ENCODE data around the gene E2F6. TPM values are rescaled to one million over a fixed set of nuclear protein-coding genes. Genes with fewer than 3 reads are reported as not detected.
"Not testable (repeated sequence)": the region's sequence is repeated elsewhere in the genome, so short reads cannot be mapped to it uniquely, and the experiment has no call there.

The E2F6 gene
- total RNA-seq, 5 donors from 2014 or later (not counting 1 experiment from before 2014, with no cell fraction given) = 4.8 to 9.5 (median 9.1) TPM

GRCh38 chr2:11405074-11405406 is 60.9 kb downstream of the E2F6 start:
- H3K4me1 ChIP-seq (ENCODE audit: control insufficient read depth in 1 of 2, extremely low read depth in 1 of 2, insufficient read depth in 2 of 2, low read length in 2 of 2); H3K9me3 Mint-ChIP-seq; H3K9me3 ChIP-seq; DNase-seq; CTCF ChIA-PET; H3K4me1 Mint-ChIP-seq; H3K36me3 Mint-ChIP-seq; H3K4me3 ChIP-seq (ENCODE audit: control insufficient read depth in 1 of 2, extremely low read depth in 1 of 2, low read length in 1 of 2); H3K36me3 ChIP-seq (ENCODE audit: control insufficient read depth in 2 of 2, extremely low read depth in 1 of 2, insufficient read depth in 1 of 2, low read length in 1 of 2); H3K27me3 Mint-ChIP-seq; H3K27ac Mint-ChIP-seq; H3K27me3 ChIP-seq (replicated peaks in 1 of 2; ENCODE audit: control insufficient read depth in 2 of 2, extremely low read depth in 1 of 2, insufficient read depth in 2 of 2, low read length in 1 of 2); H3K4me3 Mint-ChIP-seq; H3K27ac ChIP-seq (ENCODE audit: low read length); ATAC-seq (replicated peaks in 1 of 4): not testable (repeated sequence)
- POLR2A ChIA-PET = interaction anchor here in 1 of 2 donors (0.6 kb wide), 1 partner anchor 174 kb away, joined by 5 read pairs; no protein-coding TSS in a partner anchor
- WGBS (ENCODE audit: insufficient coverage) = 87% methylated on average over 5 of the region's 8 CpGs

- no peaks in the 10 kb centered on the region for H3K9me3 ChIP-seq
- H3K27me3 ChIP-seq (replicated peaks in 1 of 2; ENCODE audit: control insufficient read depth in 2 of 2, extremely low read depth in 1 of 2, insufficient read depth in 2 of 2, low read length in 1 of 2) = peaks cover 0 to 4% of the 10 kb centered on the region in 2 experiments
- POLR2A ChIA-PET = interaction anchor here in 1 of 2 donors (0.6 kb wide), 1 partner anchor 174 kb away, joined by 5 read pairs; no protein-coding TSS in a partner anchor
- DNase-seq (no peak), ATAC-seq (replicated peaks in 1 of 4) (no peak)
- H3K4me1 ChIP-seq (ENCODE audit: control insufficient read depth in 1 of 2, extremely low read depth in 1 of 2, insufficient read depth in 2 of 2, low read length in 2 of 2) = no peaks in the 10 kb centered on the region
- Mint-ChIP-seq H3K4me1 (no peaks in the 10 kb centered on the region), H3K4me3 (no peak overlapping the region), H3K27me3 (peaks cover 6% of the 10 kb centered on the region in 2 donors), H3K9me3 (no peaks in the 10 kb centered on the region), H3K27ac (no peak overlapping the region), H3K36me3 (no peaks in the 10 kb centered on the region)
- no peak overlapping the region for H3K27ac ChIP-seq (ENCODE audit: low read length)
- WGBS (ENCODE audit: insufficient coverage) = 85% methylated on average over 4 of the region's 7 CpGs
- no peaks in the 10 kb centered on the region for H3K36me3 ChIP-seq (ENCODE audit: control insufficient read depth in 2 of 2, extremely low read depth in 1 of 2, insufficient read depth in 1 of 2, low read length in 1 of 2)
- CTCF ChIA-PET = no interaction called here
- no peak overlapping the region for H3K4me3 ChIP-seq (ENCODE audit: control insufficient read depth in 1 of 2, extremely low read depth in 1 of 2, low read length in 1 of 2)
Observed at GRCh38 chr2:11404376-11405073, 61.4 kb downstream of the E2F6 start.

GRCh38 chr2:11402436-11402835 is 63.5 kb downstream of the E2F6 start:
- H3K9me3 ChIP-seq = no peaks in the 10 kb centered on the region
- no peak for ATAC-seq (replicated peaks in 1 of 4)
- no peaks in the 10 kb centered on the region for H3K4me1 ChIP-seq (ENCODE audit: control insufficient read depth in 1 of 2, extremely low read depth in 1 of 2, insufficient read depth in 2 of 2, low read length in 2 of 2)
- H3K36me3 ChIP-seq (ENCODE audit: control insufficient read depth in 2 of 2, extremely low read depth in 1 of 2, insufficient read depth in 1 of 2, low read length in 1 of 2) = no peaks in the 10 kb centered on the region
- H3K4me3 ChIP-seq (ENCODE audit: control insufficient read depth in 1 of 2, extremely low read depth in 1 of 2, low read length in 1 of 2) = no peak overlapping the region
- ChIA-PET CTCF (no interaction called here), POLR2A (no interaction called here)
- H3K27me3 ChIP-seq (replicated peaks in 1 of 2; ENCODE audit: control insufficient read depth in 2 of 2, extremely low read depth in 1 of 2, insufficient read depth in 2 of 2, low read length in 1 of 2) = peaks cover 0 to 9% of the 10 kb centered on the region in 2 experiments
- no peaks in the 10 kb centered on the region for H3K36me3 Mint-ChIP-seq
- 71% methylated on average over 1 of the region's 9 CpGs for WGBS (ENCODE audit: insufficient coverage)
- H3K27ac ChIP-seq (ENCODE audit: low read length) = no peak overlapping the region
- no peaks in the 10 kb centered on the region for H3K9me3 Mint-ChIP-seq
- H3K27ac Mint-ChIP-seq = no peak overlapping the region
- peaks cover 0 to 2% of the 10 kb centered on the region in 2 donors for H3K27me3 Mint-ChIP-seq
- no peak overlapping the region for H3K4me3 Mint-ChIP-seq
- no peak for DNase-seq
- no peaks in the 10 kb centered on the region for H3K4me1 Mint-ChIP-seq

GRCh38 chr2:11399438-11399762 is 66.6 kb downstream of the E2F6 start:
- Mint-ChIP-seq H3K27me3 (no peaks in the 10 kb centered on the region), H3K9me3 (no peaks in the 10 kb centered on the region), H3K27ac (no peak overlapping the region), H3K4me3 (no peak overlapping the region), H3K36me3 (no peaks in the 10 kb centered on the region), H3K4me1 (no peaks in the 10 kb centered on the region)
- H3K4me3 ChIP-seq (ENCODE audit: control insufficient read depth in 1 of 2, extremely low read depth in 1 of 2, low read length in 1 of 2) = no peak overlapping the region
- ChIA-PET CTCF (no interaction called here), POLR2A (no interaction called here)
- peaks cover 0 to 9% of the 10 kb centered on the region in 2 experiments for H3K27me3 ChIP-seq (replicated peaks in 1 of 2; ENCODE audit: control insufficient read depth in 2 of 2, extremely low read depth in 1 of 2, insufficient read depth in 2 of 2, low read length in 1 of 2)
- DNase-seq = no peak
- ATAC-seq (replicated peaks in 1 of 4) = no peak
- no peaks in the 10 kb centered on the region for H3K9me3 ChIP-seq
- WGBS (ENCODE audit: insufficient coverage) = 98% methylated on average over 5 of the region's 7 CpGs
- no peak overlapping the region for H3K27ac ChIP-seq (ENCODE audit: low read length)
- H3K4me1 ChIP-seq (ENCODE audit: control insufficient read depth in 1 of 2, extremely low read depth in 1 of 2, insufficient read depth in 2 of 2, low read length in 2 of 2) = no peaks in the 10 kb centered on the region
- H3K36me3 ChIP-seq (ENCODE audit: control insufficient read depth in 2 of 2, extremely low read depth in 1 of 2, insufficient read depth in 1 of 2, low read length in 1 of 2) = no peaks in the 10 kb centered on the region

GRCh38 chr2:11398750-11399437 is 67.1 kb downstream of the E2F6 start:
- Mint-ChIP-seq H3K36me3 (no peaks in the 10 kb centered on the region), H3K9me3 (no peaks in the 10 kb centered on the region), H3K27me3 (no peaks in the 10 kb centered on the region), H3K4me1 (no peaks in the 10 kb centered on the region), H3K4me3 (no peak overlapping the region), H3K27ac (no peak overlapping the region)
- Histone ChIP-seq H3K27ac (ENCODE audit: low read length) (no peak overlapping the region), H3K4me1 (ENCODE audit: control insufficient read depth in 1 of 2, extremely low read depth in 1 of 2, insufficient read depth in 2 of 2, low read length in 2 of 2) (no peaks in the 10 kb centered on the region), H3K27me3 (replicated peaks in 1 of 2; ENCODE audit: control insufficient read depth in 2 of 2, extremely low read depth in 1 of 2, insufficient read depth in 2 of 2, low read length in 1 of 2) (peaks cover 0 to 9% of the 10 kb centered on the region in 2 experiments), H3K36me3 (ENCODE audit: control insufficient read depth in 2 of 2, extremely low read depth in 1 of 2, insufficient read depth in 1 of 2, low read length in 1 of 2) (no peaks in the 10 kb centered on the region), H3K9me3 (no peaks in the 10 kb centered on the region), H3K4me3 (ENCODE audit: control insufficient read depth in 1 of 2, extremely low read depth in 1 of 2, low read length in 1 of 2) (no peak overlapping the region)
- DNase-seq = no peak
- WGBS (ENCODE audit: insufficient coverage) = 91% methylated on average over 12 of the region's 16 CpGs
- ATAC-seq (replicated peaks in 1 of 4) = no peak
- ChIA-PET POLR2A (interaction anchor here in 1 of 2 donors (0.6 kb wide), 1 partner anchor 35 kb away, joined by 8 read pairs; no protein-coding TSS in a partner anchor), CTCF (no interaction called here)

GRCh38 chr2:11397513-11397912 is 68.4 kb downstream of the E2F6 start:
- Histone ChIP-seq H3K4me3 (ENCODE audit: control insufficient read depth in 1 of 2, extremely low read depth in 1 of 2, low read length in 1 of 2) (no peak overlapping the region), H3K27ac (ENCODE audit: low read length) (no peak overlapping the region), H3K4me1 (ENCODE audit: control insufficient read depth in 1 of 2, extremely low read depth in 1 of 2, insufficient read depth in 2 of 2, low read length in 2 of 2) (no peaks in the 10 kb centered on the region), H3K27me3 (replicated peaks in 1 of 2; ENCODE audit: control insufficient read depth in 2 of 2, extremely low read depth in 1 of 2, insufficient read depth in 2 of 2, low read length in 1 of 2) (peaks cover 0 to 9% of the 10 kb centered on the region in 2 experiments), H3K9me3 (no peaks in the 10 kb centered on the region), H3K36me3 (ENCODE audit: control insufficient read depth in 2 of 2, extremely low read depth in 1 of 2, insufficient read depth in 1 of 2, low read length in 1 of 2) (no peaks in the 10 kb centered on the region)
- H3K36me3 Mint-ChIP-seq = no peaks in the 10 kb centered on the region
- H3K9me3 Mint-ChIP-seq = no peaks in the 10 kb centered on the region
- ATAC-seq (replicated peaks in 1 of 4) (no peak), DNase-seq (no peak)
- no peaks in the 10 kb centered on the region for H3K27me3 Mint-ChIP-seq
- CTCF ChIA-PET = no interaction called here
- POLR2A ChIA-PET = no interaction called here
- no peak overlapping the region for H3K27ac Mint-ChIP-seq
- no peaks in the 10 kb centered on the region for H3K4me1 Mint-ChIP-seq
- H3K4me3 Mint-ChIP-seq = no peak overlapping the region
- WGBS (ENCODE audit: insufficient coverage) = no CpG with 5 or more reads among the region's 2 CpGs
